Erythroblast (primary cell): ENCODE results near the gene CYS1.

ENCODE experiments used
- GATA1 ChIP-seq: IDR thresholded peaks from 2 replicates; pipeline ENCODE4 v1.6.1; 2011; ENCODE audit warnings: low read depth, mild to moderate bottlenecking, control low read depth, low read length, moderate library complexity
- POLR2A ChIP-seq: IDR thresholded peaks from 2 replicates; pipeline ENCODE4 v1.6.1; 2011; ENCODE audit warnings: mild to moderate bottlenecking, low read length

- TF ChIP-seq POLR2A (no peak), GATA1 (no peak)
Observed at GRCh38 chr2:10091182-10091888, 11.1 kb upstream of the CYS1 start.
